ENCODE data around the gene LGALS3. TPM values are rescaled to one million over a fixed set of nuclear protein-coding genes. Genes with fewer than 3 reads are reported as not detected.

The LGALS3 gene
- total RNA-seq, 5 donors from 2014 or later (not counting 1 experiment from before 2014, with no cell fraction given), result 4.1 to 57.7 (median 35.8) TPM

- WGBS (ENCODE audit: insufficient coverage), result 93% methylated on average over 3 of the region's 4 CpGs
- Histone ChIP-seq H3K36me3 (ENCODE audit: control insufficient read depth in 2 of 2, extremely low read depth in 1 of 2, insufficient read depth in 1 of 2, low read length in 1 of 2) (no peaks in the 10 kb centered on the region), H3K4me1 (ENCODE audit: control insufficient read depth in 1 of 2, extremely low read depth in 1 of 2, insufficient read depth in 2 of 2, low read length in 2 of 2) (peaks cover 0 to 9% of the 10 kb centered on the region in 2 experiments), H3K9me3 (no peaks in the 10 kb centered on the region), H3K27me3 (replicated peaks in 1 of 2; ENCODE audit: control insufficient read depth in 2 of 2, extremely low read depth in 1 of 2, insufficient read depth in 2 of 2, low read length in 1 of 2) (no peaks in the 10 kb centered on the region), H3K27ac (ENCODE audit: low read length) (no peak overlapping the region), H3K4me3 (ENCODE audit: control insufficient read depth in 1 of 2, extremely low read depth in 1 of 2, low read length in 1 of 2) (no peak overlapping the region)
- Mint-ChIP-seq H3K36me3 (no peaks in the 10 kb centered on the region), H3K9me3 (no peaks in the 10 kb centered on the region), H3K27ac (no peak overlapping the region), H3K27me3 (no peaks in the 10 kb centered on the region), H3K4me3 (no peak overlapping the region), H3K4me1 (peaks cover 0 to 8% (median 7%) of the 10 kb centered on the region in 3 donors)
- ChIA-PET CTCF (interaction anchor here (0.5 to 1.1 kb wide), 5 partner anchors 11 to 339 kb away, joined by 3 to 8 read pairs (median 5); no protein-coding TSS in a partner anchor), POLR2A (interaction anchor here (0.6 to 1.3 kb wide), 2 partner anchors 10 to 1342 kb away, joined by 3 read pairs; no protein-coding TSS in a partner anchor)
- ATAC-seq (replicated peaks in 1 of 4) (no peak), DNase-seq (no peak)
Observed at GRCh38 chr14:55092341-55092740, 36.7 kb upstream of the LGALS3 start.

DNA sequence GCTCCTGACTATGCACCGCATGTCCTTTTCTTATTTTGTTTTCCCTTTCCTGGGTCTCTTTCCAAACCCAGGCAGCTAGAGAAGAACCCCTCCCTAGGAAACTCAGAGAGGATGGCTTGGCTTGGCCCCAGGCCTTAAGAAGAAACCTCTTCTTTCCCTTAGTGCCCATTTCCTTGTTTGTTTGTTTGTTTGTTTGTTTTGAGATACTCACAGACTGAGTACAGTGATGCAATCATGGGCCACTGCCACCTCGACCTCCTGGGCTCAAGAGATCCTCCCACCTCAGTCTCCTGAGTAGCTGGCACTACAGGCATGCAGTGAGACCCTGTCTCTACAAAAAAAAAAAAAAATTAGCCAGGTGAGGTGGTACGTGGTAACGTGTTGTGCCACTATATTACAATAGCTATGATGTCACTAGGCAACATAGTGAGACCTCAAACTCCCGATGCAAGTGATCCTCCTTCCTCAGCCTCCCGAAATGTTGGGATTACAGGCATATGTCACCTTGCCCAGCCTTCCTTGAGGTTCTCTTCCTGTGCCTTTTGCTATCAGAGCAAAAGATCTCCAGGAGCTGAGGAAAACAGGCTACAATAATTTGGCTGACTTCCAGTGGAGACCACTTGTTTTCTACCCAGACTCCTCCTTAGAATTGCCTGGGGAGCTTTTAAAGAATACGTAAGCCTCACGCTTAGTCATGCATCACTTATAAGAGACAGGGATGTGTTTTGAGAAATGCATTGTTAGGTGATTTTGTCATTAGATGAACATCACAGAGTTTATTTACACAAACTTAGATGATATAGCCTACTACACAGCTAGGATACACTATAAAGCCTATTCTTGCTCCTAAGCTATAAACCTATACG, 34.5 kb upstream of the LGALS3 start:
- ChIA-PET CTCF (interaction anchor here (0.7 to 1.6 kb wide), 5 partner anchors 14 to 66 kb away, joined by 3 to 11 read pairs (median 3); partner anchors contain the start of gene MAPK1IP1L (in 1 of the 2)), POLR2A (interaction anchor here in 1 of 2 donors (0.7 kb wide), 1 partner anchor 1403 kb away, joined by 3 read pairs; no protein-coding TSS in a partner anchor)
- Histone ChIP-seq H3K36me3 (ENCODE audit: control insufficient read depth in 2 of 2, extremely low read depth in 1 of 2, insufficient read depth in 1 of 2, low read length in 1 of 2) (no peaks in the 10 kb centered on the region), H3K9me3 (no peaks in the 10 kb centered on the region), H3K27ac (ENCODE audit: low read length) (no peak overlapping the region), H3K4me1 (ENCODE audit: control insufficient read depth in 1 of 2, extremely low read depth in 1 of 2, insufficient read depth in 2 of 2, low read length in 2 of 2) (peaks cover 0 to 17% of the 10 kb centered on the region in 2 experiments), H3K4me3 (ENCODE audit: control insufficient read depth in 1 of 2, extremely low read depth in 1 of 2, low read length in 1 of 2) (no peak overlapping the region), H3K27me3 (replicated peaks in 1 of 2; ENCODE audit: control insufficient read depth in 2 of 2, extremely low read depth in 1 of 2, insufficient read depth in 2 of 2, low read length in 1 of 2) (no peaks in the 10 kb centered on the region)
- H3K4me1 Mint-ChIP-seq, result peaks cover 9 to 20% (median 20%) of the 10 kb centered on the region in 3 donors
- no peaks in the 10 kb centered on the region for H3K9me3 Mint-ChIP-seq
- 80% methylated on average over 3 of the region's 9 CpGs for WGBS (ENCODE audit: insufficient coverage)
- no peak overlapping the region for H3K4me3 Mint-ChIP-seq
- H3K27ac Mint-ChIP-seq, result no peak overlapping the region
- H3K27me3 Mint-ChIP-seq, result no peaks in the 10 kb centered on the region
- DNase-seq, result no peak
- no peak for ATAC-seq (replicated peaks in 1 of 4)
- no peaks in the 10 kb centered on the region for H3K36me3 Mint-ChIP-seq

DNA sequence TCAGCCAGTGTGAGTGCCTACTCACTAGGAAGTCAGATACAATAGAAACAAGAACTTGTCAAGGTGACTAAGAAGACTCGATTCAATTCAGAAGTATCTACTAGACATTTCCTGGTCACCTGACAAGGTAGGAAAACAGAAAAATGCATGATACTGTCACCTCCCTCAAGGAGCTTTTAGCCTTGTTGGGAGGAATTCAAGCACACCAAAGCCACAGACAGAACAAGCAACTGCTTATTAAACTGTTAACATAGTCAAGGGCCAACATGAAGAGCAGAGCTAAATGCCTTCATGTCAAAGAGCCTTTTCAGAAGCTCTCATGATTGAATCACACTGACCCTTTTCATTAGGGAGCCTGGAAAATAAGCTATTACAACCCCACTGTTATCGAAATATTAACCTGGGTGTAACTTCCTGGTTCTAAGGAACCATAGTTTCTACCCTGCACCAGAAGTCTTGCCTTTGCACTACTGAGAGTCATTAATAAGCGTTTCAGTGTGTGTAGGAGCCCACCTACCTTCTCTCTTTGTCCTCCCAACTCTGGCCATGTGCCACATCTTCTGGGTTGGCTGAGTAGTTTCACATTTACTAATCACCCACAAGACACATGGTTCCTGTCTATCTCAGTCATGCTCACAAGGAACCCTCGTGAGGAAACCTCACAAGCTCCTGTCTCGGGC, 31.0 kb upstream of the LGALS3 start:
- no peaks in the 10 kb centered on the region for H3K9me3 Mint-ChIP-seq
- no peaks in the 10 kb centered on the region for H3K27me3 Mint-ChIP-seq
- peaks cover 22 to 45% (median 38%) of the 10 kb centered on the region in 3 donors for H3K4me1 Mint-ChIP-seq
- ATAC-seq (replicated peaks in 1 of 4) (peak; percentile 20 to 28 (median 24)), DNase-seq (peak in 15 of 35 experiments; percentile 5 to 61 (median 14))
- no peaks in the 10 kb centered on the region for H3K9me3 ChIP-seq
- ChIA-PET CTCF (interaction anchor here in 1 of 2 donors (0.6 to 1.3 kb wide), 5 partner anchors 10 to 174 kb away, joined by 3 to 6 read pairs (median 4); partner anchors contain the start of gene MAPK1IP1L), POLR2A (interaction anchor here in 1 of 2 donors (1.1 kb wide), 1 partner anchor 51 kb away, joined by 4 read pairs; no protein-coding TSS in a partner anchor)
- H3K36me3 ChIP-seq (ENCODE audit: control insufficient read depth in 2 of 2, extremely low read depth in 1 of 2, insufficient read depth in 1 of 2, low read length in 1 of 2), result no peaks in the 10 kb centered on the region
- H3K4me3 Mint-ChIP-seq, result peak overlapping the region; percentile 5 to 62 (median 10)
- H3K4me3 ChIP-seq (ENCODE audit: control insufficient read depth in 1 of 2, extremely low read depth in 1 of 2, low read length in 1 of 2), result no peak overlapping the region
- H3K27ac Mint-ChIP-seq, result peak overlapping the region; percentile 74 to 89
- H3K4me1 ChIP-seq (ENCODE audit: control insufficient read depth in 1 of 2, extremely low read depth in 1 of 2, insufficient read depth in 2 of 2, low read length in 2 of 2), result peaks cover 2 to 33% of the 10 kb centered on the region in 2 experiments
- H3K27ac ChIP-seq (ENCODE audit: low read length), result peak overlapping the region; percentile 50
- 0% methylated on average over 5 of the region's 5 CpGs for WGBS (ENCODE audit: insufficient coverage)
- H3K27me3 ChIP-seq (replicated peaks in 1 of 2; ENCODE audit: control insufficient read depth in 2 of 2, extremely low read depth in 1 of 2, insufficient read depth in 2 of 2, low read length in 1 of 2), result no peaks in the 10 kb centered on the region
- no peaks in the 10 kb centered on the region for H3K36me3 Mint-ChIP-seq

DNA sequence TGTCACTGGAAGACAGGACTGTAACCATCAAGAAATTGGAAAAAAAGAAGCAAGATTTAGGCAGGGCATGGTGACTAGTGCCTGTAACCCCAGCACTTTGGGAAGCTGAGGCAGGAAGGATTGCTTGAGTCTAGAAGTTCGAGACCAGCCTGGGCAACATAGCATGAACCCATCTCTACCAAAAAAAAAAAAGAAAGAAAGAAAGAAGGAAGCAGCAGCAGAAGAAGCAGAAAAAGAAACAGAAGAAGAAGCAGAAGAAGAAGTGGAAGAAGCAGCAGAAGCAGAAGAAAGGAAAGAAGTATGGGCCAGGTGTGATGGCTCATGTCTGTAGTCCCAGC, 30.5 kb upstream of the LGALS3 start:
- Histone ChIP-seq H3K27me3 (replicated peaks in 1 of 2; ENCODE audit: control insufficient read depth in 2 of 2, extremely low read depth in 1 of 2, insufficient read depth in 2 of 2, low read length in 1 of 2) (no peaks in the 10 kb centered on the region), H3K27ac (ENCODE audit: low read length) (peak overlapping the region; percentile 50), H3K4me3 (ENCODE audit: control insufficient read depth in 1 of 2, extremely low read depth in 1 of 2, low read length in 1 of 2) (no peak overlapping the region), H3K4me1 (ENCODE audit: control insufficient read depth in 1 of 2, extremely low read depth in 1 of 2, insufficient read depth in 2 of 2, low read length in 2 of 2) (peaks cover 5 to 38% of the 10 kb centered on the region in 2 experiments), H3K36me3 (ENCODE audit: control insufficient read depth in 2 of 2, extremely low read depth in 1 of 2, insufficient read depth in 1 of 2, low read length in 1 of 2) (no peaks in the 10 kb centered on the region), H3K9me3 (no peaks in the 10 kb centered on the region)
- Mint-ChIP-seq H3K27me3 (no peaks in the 10 kb centered on the region), H3K27ac (peak overlapping the region; percentile 74 to 89), H3K36me3 (no peaks in the 10 kb centered on the region), H3K4me1 (peaks cover 27 to 50% (median 43%) of the 10 kb centered on the region in 3 donors), H3K4me3 (peak overlapping the region in 2 of 3 donors; percentile 5 to 62), H3K9me3 (no peaks in the 10 kb centered on the region)
- POLR2A ChIA-PET, result interaction anchor here in 1 of 2 donors (0.6 kb wide), 1 partner anchor 304 kb away, joined by 3 read pairs; no protein-coding TSS in a partner anchor
- WGBS (ENCODE audit: insufficient coverage), result no CpG with 5 or more reads among the region's 1 CpG
- CTCF ChIA-PET, result interaction anchor here in 1 of 2 donors (0.6 to 1.3 kb wide), 4 partner anchors 10 to 174 kb away, joined by 3 to 6 read pairs (median 4); no protein-coding TSS in a partner anchor
- DNase-seq (no peak), ATAC-seq (replicated peaks in 1 of 4) (no peak)

- Histone ChIP-seq H3K9me3 (no peaks in the 10 kb centered on the region), H3K4me3 (ENCODE audit: control insufficient read depth in 1 of 2, extremely low read depth in 1 of 2, low read length in 1 of 2) (no peak overlapping the region), H3K36me3 (ENCODE audit: control insufficient read depth in 2 of 2, extremely low read depth in 1 of 2, insufficient read depth in 1 of 2, low read length in 1 of 2) (no peaks in the 10 kb centered on the region), H3K27ac (ENCODE audit: low read length) (no peak overlapping the region), H3K27me3 (replicated peaks in 1 of 2; ENCODE audit: control insufficient read depth in 2 of 2, extremely low read depth in 1 of 2, insufficient read depth in 2 of 2, low read length in 1 of 2) (no peaks in the 10 kb centered on the region), H3K4me1 (ENCODE audit: control insufficient read depth in 1 of 2, extremely low read depth in 1 of 2, insufficient read depth in 2 of 2, low read length in 2 of 2) (peaks cover 6 to 50% of the 10 kb centered on the region in 2 experiments)
- H3K4me1 Mint-ChIP-seq, result peaks cover 36 to 62% (median 54%) of the 10 kb centered on the region in 3 donors
- ATAC-seq (replicated peaks in 1 of 4) (no peak), DNase-seq (no peak)
- no peak overlapping the region for H3K4me3 Mint-ChIP-seq
- H3K9me3 Mint-ChIP-seq, result peaks cover 0 to 4% (median 0%) of the 10 kb centered on the region in 3 donors
- no peaks in the 10 kb centered on the region for H3K27me3 Mint-ChIP-seq
- no peak overlapping the region for H3K27ac Mint-ChIP-seq
- POLR2A ChIA-PET, result no interaction called here
- CTCF ChIA-PET, result interaction anchor here (0.6 to 1.1 kb wide), 5 partner anchors 12 to 351 kb away, joined by 3 to 9 read pairs (median 5); no protein-coding TSS in a partner anchor
- peaks cover 3% of the 10 kb centered on the region for H3K36me3 Mint-ChIP-seq
- WGBS (ENCODE audit: insufficient coverage), result 100% methylated on average over 1 of the region's 2 CpGs
Observed at GRCh38 chr14:55099756-55100155, 29.3 kb upstream of the LGALS3 start.

DNA sequence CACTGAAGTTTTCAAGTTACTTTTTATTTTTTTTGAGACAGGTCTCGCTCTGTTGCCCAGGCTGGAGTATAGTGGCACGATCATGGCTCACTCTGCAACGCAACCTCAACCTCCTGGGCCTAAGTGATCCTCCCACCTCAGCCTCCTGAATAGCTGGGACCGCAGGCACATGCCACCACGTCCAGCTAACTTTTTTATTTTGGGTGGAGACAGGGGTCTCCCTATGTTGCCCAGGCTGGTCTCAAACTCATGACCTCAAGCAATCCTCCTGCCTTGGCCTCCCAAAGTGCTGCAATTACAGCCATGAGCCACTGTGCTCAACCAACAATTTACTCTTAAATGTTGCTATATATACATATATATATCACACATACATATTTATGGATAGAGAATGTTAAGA, 27.4 kb upstream of the LGALS3 start:
- POLR2A ChIA-PET, result interaction anchor here in 1 of 2 donors (0.5 kb wide), 1 partner anchor 47 kb away, joined by 4 read pairs; no protein-coding TSS in a partner anchor
- Histone ChIP-seq H3K9me3 (no peaks in the 10 kb centered on the region), H3K36me3 (ENCODE audit: control insufficient read depth in 2 of 2, extremely low read depth in 1 of 2, insufficient read depth in 1 of 2, low read length in 1 of 2) (no peaks in the 10 kb centered on the region), H3K4me1 (ENCODE audit: control insufficient read depth in 1 of 2, extremely low read depth in 1 of 2, insufficient read depth in 2 of 2, low read length in 2 of 2) (peaks cover 6 to 55% of the 10 kb centered on the region in 2 experiments), H3K27me3 (replicated peaks in 1 of 2; ENCODE audit: control insufficient read depth in 2 of 2, extremely low read depth in 1 of 2, insufficient read depth in 2 of 2, low read length in 1 of 2) (no peaks in the 10 kb centered on the region), H3K27ac (ENCODE audit: low read length) (peak overlapping the region; percentile 91), H3K4me3 (ENCODE audit: control insufficient read depth in 1 of 2, extremely low read depth in 1 of 2, low read length in 1 of 2) (no peak overlapping the region)
- ATAC-seq (replicated peaks in 1 of 4) (no peak), DNase-seq (no peak)
- H3K9me3 Mint-ChIP-seq, result peaks cover 0 to 4% (median 0%) of the 10 kb centered on the region in 3 donors
- H3K4me1 Mint-ChIP-seq, result peaks cover 36 to 66% (median 56%) of the 10 kb centered on the region in 3 donors
- 95% methylated on average over 4 of the region's 5 CpGs for WGBS (ENCODE audit: insufficient coverage)
- peak overlapping the region; percentile 76 to 99 for H3K27ac Mint-ChIP-seq
- H3K27me3 Mint-ChIP-seq, result no peaks in the 10 kb centered on the region
- no peak overlapping the region for H3K4me3 Mint-ChIP-seq
- H3K36me3 Mint-ChIP-seq, result peaks cover 6% of the 10 kb centered on the region
- CTCF ChIA-PET, result interaction anchor here in 1 of 2 donors (0.7 to 1.5 kb wide), 2 partner anchors 12 to 329 kb away, joined by 4 to 14 read pairs; no protein-coding TSS in a partner anchor

All from T-cell (primary cell).